ENCODE measurements around the gene AKAP1. TPM values are rescaled to one million over a fixed set of nuclear protein-coding genes. Genes with fewer than 3 reads are reported as not detected.

AKAP1 gene
- polyA plus RNA-seq, 1 of the 3 experiments (the other 2 are of a cell fraction) = 36.3 TPM

GRCh38 chr17:57113656-57114055 is 28.6 kb downstream of the AKAP1 start:
- H3K4me3 ChIP-seq (ENCODE audit: low read depth in 2 of 2, low read length in 1 of 2) = no peak overlapping the region
- H4K20me1 ChIP-seq (ENCODE audit: insufficient read depth) = no peaks in the 10 kb centered on the region
- H3K9ac ChIP-seq = no peak overlapping the region
- H3K4me1 ChIP-seq (ENCODE audit: control insufficient read depth in 1 of 2, insufficient read depth in 2 of 2, low read depth in 1 of 2, low read length in 1 of 2) = peaks cover 0 to 19% of the 10 kb centered on the region in 2 experiments; a peak in 1 of 4 replicates
- H3K27me3 ChIP-seq (ENCODE audit: insufficient read depth) = no peaks in the 10 kb centered on the region
- H3K27ac ChIP-seq (ENCODE audit: low read depth in 2 of 2, low read length in 1 of 2) = no peak overlapping the region
- H3K9me3 ChIP-seq = no peaks in the 10 kb centered on the region
- H3K79me2 ChIP-seq (ENCODE audit: insufficient read depth) = no peaks in the 10 kb centered on the region
- 91% methylated on average over 3 of the region's 3 CpGs for WGBS (ENCODE audit: low lambda C conversion rate)
- DNase-seq = no peak
- no peak overlapping the region for H2AFZ ChIP-seq (ENCODE audit: low read depth)
- H3K36me3 ChIP-seq (replicated peaks in 1 of 2; ENCODE audit: control insufficient read depth in 1 of 2, insufficient read depth in 2 of 2, low read length in 1 of 2) = peaks cover 0 to 49% of the 10 kb centered on the region in 2 experiments
- ChIA-PET POLR2A (no interaction called here), CTCF (interaction anchor here (0.6 to 1.6 kb wide), 9 partner anchors 8 to 1024 kb away, joined by 3 to 5 read pairs (median 4); no protein-coding TSS in a partner anchor)
- no peaks in the 10 kb centered on the region for H3K9me2 ChIP-seq
- H3K4me2 ChIP-seq = no peak overlapping the region
- TF ChIP-seq FOXJ3 (CRISPR knock-in tag; IDR thresholded peaks at IDR 0.05) (no peak), PBX3 (IDR thresholded peaks at IDR 0.05) (no peak), YY1 (IDR thresholded peaks at IDR 0.05; ENCODE audit: low read depth) (no peak), MAX (IDR thresholded peaks at IDR 0.05; ENCODE audit: low read depth) (no peak), FOSL2 (IDR thresholded peaks at IDR 0.05; ENCODE audit: borderline replicate concordance, low read depth) (no peak), GATA2 (CRISPR knock-in tag; IDR thresholded peaks at IDR 0.05) (no peak)
- no peaks in the 10 kb centered on the region for H3F3A ChIP-seq (replicated peaks; ENCODE audit: insufficient read depth)

- Histone ChIP-seq H3K4me2 (no peak overlapping the region), H2AFZ (ENCODE audit: low read depth) (no peak overlapping the region), H3K9me3 (no peaks in the 10 kb centered on the region), H3K27me3 (ENCODE audit: insufficient read depth) (no peaks in the 10 kb centered on the region), H3K4me1 (ENCODE audit: control insufficient read depth in 1 of 2, insufficient read depth in 2 of 2, low read depth in 1 of 2, low read length in 1 of 2) (peaks cover 0 to 19% of the 10 kb centered on the region in 2 experiments; a peak in 1 of 4 replicates), H3K4me3 (ENCODE audit: low read depth in 2 of 2, low read length in 1 of 2) (no peak overlapping the region; a peak in 1 of 4 replicates), H3K79me2 (ENCODE audit: insufficient read depth) (no peaks in the 10 kb centered on the region), H3K36me3 (replicated peaks in 1 of 2; ENCODE audit: control insufficient read depth in 1 of 2, insufficient read depth in 2 of 2, low read length in 1 of 2) (peaks cover 0 to 54% of the 10 kb centered on the region in 2 experiments), H3K9ac (no peak overlapping the region), H4K20me1 (ENCODE audit: insufficient read depth) (no peaks in the 10 kb centered on the region), H3K9me2 (no peaks in the 10 kb centered on the region), H3F3A (replicated peaks; ENCODE audit: insufficient read depth) (no peaks in the 10 kb centered on the region), H3K27ac (ENCODE audit: low read depth in 2 of 2, low read length in 1 of 2) (no peak overlapping the region)
- TF ChIP-seq RAD21 (IDR thresholded peaks at IDR 0.05; ENCODE audit: low read length) = peak; percentile 79
- no peak for TF ChIP-seq FOXJ3 (CRISPR knock-in tag; IDR thresholded peaks at IDR 0.05)
- TF ChIP-seq CTCF (IDR thresholded peaks at IDR 0.05) = peak; percentile 97
- peak; percentile 88 for DNase-seq
- ChIA-PET CTCF (interaction anchor here (0.6 to 1.6 kb wide), 12 partner anchors 9 to 1023 kb away, joined by 3 to 7 read pairs (median 4); no protein-coding TSS in a partner anchor), POLR2A (no interaction called here)
- WGBS (ENCODE audit: low lambda C conversion rate) = 77% methylated on average over 13 of the region's 13 CpGs
Measured at GRCh38 chr17:57114085-57114673, 29.1 kb downstream of the AKAP1 start.

All from SK-N-SH (cell line).